K562 (cell line): Measurements from ENCODE around the gene MEX3C. TPM values are rescaled to one million over a fixed set of nuclear protein-coding genes. Genes with fewer than 3 reads are reported as not detected.

ENCODE experiments used
- ATAC-seq: fragments of 200-7000 bp; cut with Tn5 transposase; 3 replicates; pipeline ENCODE4 v1.9.1; 2020; ENCODE audit warnings: moderate library complexity
- BruUV-seq: library from RNA; stranded (reverse); fragments of 400-500 nt; replicated peaks from 2 replicates; lab custom pipeline; 2021; lab: Mats Ljungman, UMichigan
- CTCF ChIA-PET: fragments of 300-600 bp; formaldehyde crosslinking; extraction: SDS; loops from one replicate; lab custom pipeline; 2021; ENCODE audit warnings: low intra/inter-chr PET ratio; lab: Yijun Ruan, JAX
- POLR2A ChIA-PET: fragments of 300-600, 350-650 bp; sonication (Branson Sonifier 250); formaldehyde crosslinking; extraction: SDS; loops from one replicate; lab custom pipeline; 2021; ENCODE audit warnings: antibody characterized with exemption, inconsistent platforms; lab: Yijun Ruan, JAX
- DNase-seq, 4 experiments: peaks; one replicate each; pipeline versions ENCODE4 v3.0.0 to v3.0.0-alpha.2; 2011 to 2018; ENCODE audit warnings: low spot score in 3 of 4, mixed read lengths in 3 of 4; ENCODE audit errors: extremely low read depth in 1 of 4
- FAIRE-seq: peaks from 2 replicates; lab custom pipeline; 2011; peaks lifted over from hg19 to GRCh38; lab: Jason Lieb, UNC
- H2AFZ ChIP-seq: 2 replicates; pipeline ENCODE4 v1.6.0; 2011; ENCODE audit warnings: low read depth, low read length, control low read depth, inconsistent platforms
- H3K27ac ChIP-seq: fragments of 200-600 bp; 3 replicates; pipeline ENCODE4 v1.8.0; 2011; ENCODE audit warnings: low read depth, mild to moderate bottlenecking, control low read depth, inconsistent platforms, low read length, moderate library complexity, mixed read lengths; ENCODE audit errors: extremely low read depth
- H3K27me3 ChIP-seq, 2 experiments: fragments of 300-600 bp in 1 of 2; 2 replicates in 1 of 2; 3 replicates in 1 of 2; pipeline versions ENCODE4 v1.6.0 to v1.8.0; 2011; ENCODE audit warnings: inconsistent platforms in 2 of 2, low read length in 2 of 2, mild to moderate bottlenecking in 1 of 2, mixed read lengths in 1 of 2, moderate library complexity in 1 of 2; ENCODE audit not compliant: control insufficient read depth in 2 of 2, insufficient read depth in 2 of 2
- H3K36me3 ChIP-seq: fragments of 300-600 bp; 3 replicates; pipeline ENCODE4 v1.8.0; 2011; ENCODE audit warnings: mild to moderate bottlenecking, low read length, inconsistent platforms; ENCODE audit not compliant: control insufficient read depth, insufficient read depth
- H3K4me1 ChIP-seq, 2 experiments: fragments of 200-600 bp in 1 of 2; replicated peaks in 1 of 2; 2 replicates in 1 of 2; 3 replicates in 1 of 2; pipeline versions ENCODE4 v1.5.1 to v1.8.0; 2011; ENCODE audit warnings: inconsistent platforms in 2 of 2, low read length in 2 of 2, mild to moderate bottlenecking in 1 of 2, mixed read lengths in 1 of 2, moderate library complexity in 1 of 2; ENCODE audit not compliant: control insufficient read depth in 2 of 2, insufficient read depth in 2 of 2
- H3K4me2 ChIP-seq: 2 replicates; pipeline ENCODE4 v1.6.1; 2011; ENCODE audit warnings: low read length, control low read depth, inconsistent platforms, mixed read lengths; ENCODE audit not compliant: insufficient read depth
- H3K4me3 ChIP-seq: fragments of 200-600 bp; sonication (generic), shearing (Covaris generic); 2 replicates; pipeline ENCODE4 v1.5.1; 2016; ENCODE audit warnings: control low read depth, inconsistent platforms
- H3K79me2 ChIP-seq: fragments of 200-600 bp; 3 replicates; pipeline ENCODE4 v1.8.0; 2011; ENCODE audit warnings: low read length, inconsistent platforms; ENCODE audit not compliant: control insufficient read depth, insufficient read depth
- H3K9ac ChIP-seq, 2 experiments: 2 replicates each; pipeline versions ENCODE4 v1.6.0 to v1.6.1; 2011; ENCODE audit warnings: low read depth in 2 of 2, low read length in 2 of 2, control low read depth in 1 of 2, inconsistent platforms in 1 of 2, mild to moderate bottlenecking in 1 of 2, mixed read lengths in 1 of 2; ENCODE audit not compliant: insufficient read depth in 1 of 2
- H3K9me1 ChIP-seq: one replicate; pipeline ENCODE4 v1.6.0; 2011; ENCODE audit warnings: inconsistent platforms, mild to moderate bottlenecking, low read length, moderate library complexity; ENCODE audit not compliant: control insufficient read depth, insufficient read depth
- H3K9me3 ChIP-seq: replicated peaks from 2 replicates; pipeline ENCODE4 v1.5.1; 2011; ENCODE audit warnings: low read depth, low read length, inconsistent platforms; ENCODE audit not compliant: control insufficient read depth, insufficient read depth
- H4K20me1 ChIP-seq: replicated peaks from 2 replicates; pipeline ENCODE4 v1.6.1; 2011; ENCODE audit warnings: low read length, inconsistent platforms, mixed read lengths; ENCODE audit not compliant: control insufficient read depth, insufficient read depth
- ATF1 ChIP-seq, 2 experiments: fragments of 450-650 bp in 1 of 2; IDR thresholded peaks; 2 replicates each; pipeline ENCODE4 v1.6.1; 2016; ENCODE audit warnings: missing compliant biosample characterization in 1 of 2, missing genetic modification characterization in 1 of 2
- BCL6 ChIP-seq: fragments of 250-450 bp; sonication (Bioruptor Pico); IDR thresholded peaks from 2 replicates; pipeline ENCODE4 v1.4.0; 2020
- CC2D1A ChIP-seq: fragments of 450-650 bp; IDR thresholded peaks from 2 replicates; pipeline ENCODE4 v1.6.1; 2017; ENCODE audit warnings: mild to moderate bottlenecking
- DMBX1 ChIP-seq: fragments of 250-450 bp; sonication (Bioruptor Pico); IDR thresholded peaks from 2 replicates; pipeline ENCODE4 v1.8.0; 2022; ENCODE audit warnings: inconsistent platforms, mild to moderate bottlenecking, moderate library complexity, borderline replicate concordance
- FOXA3 ChIP-seq, 2 experiments: fragments of 450-650 bp in 1 of 2; sonication (generic) in 1 of 2; formaldehyde crosslinking; IDR thresholded peaks in 1 of 2; conservative IDR thresholded peaks in 1 of 2; 2 replicates each; pipeline versions ENCODE4 v1.4.0 to v1.8.0; 2020 to 2022; ENCODE audit warnings: mild to moderate bottlenecking in 2 of 2, missing genetic modification reagents in 1 of 2
- NFXL1 ChIP-seq: fragments of 450-650 bp; formaldehyde crosslinking; IDR thresholded peaks from 2 replicates; pipeline ENCODE4 v1.4.0; 2021; ENCODE audit warnings: mild to moderate bottlenecking
- PREB ChIP-seq: sonication (generic); formaldehyde crosslinking; IDR thresholded peaks from 2 replicates; pipeline ENCODE4 v1.8.1; 2023; ENCODE audit warnings: mild to moderate bottlenecking, missing genetic modification reagents
- RBBP5 ChIP-seq: fragments of 200-600 bp; sonication (generic); IDR thresholded peaks from 2 replicates; pipeline ENCODE4 v1.6.1; 2012; ENCODE audit warnings: borderline replicate concordance, mild to moderate bottlenecking, low read length, control low read depth, inconsistent platforms; ENCODE audit not compliant: insufficient read depth, poor library complexity, severe bottlenecking
- ZBTB34 ChIP-seq: fragments of 250-450 bp; sonication (Bioruptor Pico); IDR thresholded peaks from 2 replicates; pipeline ENCODE4 v1.8.0; 2021; ENCODE audit warnings: mild to moderate bottlenecking, moderate library complexity
- ZBTB8A ChIP-seq: fragments of 450-650 bp; IDR thresholded peaks from 2 replicates; pipeline ENCODE4 v1.6.1; 2018; ENCODE audit warnings: mild to moderate bottlenecking, moderate library complexity; ENCODE audit not compliant: partially characterized antibody
- ZNF589 ChIP-seq: fragments of 200-800 bp; sonication (Bioruptor generic); IDR thresholded peaks from 2 replicates; pipeline ENCODE4 v1.6.1; 2016; ENCODE audit warnings: low read depth, missing genetic modification characterization, missing compliant biosample characterization
- WGBS: fragments of 100-300 bp; shearing (Covaris generic); methylation state at CpG from one replicate; pipeline ENCODE4 v1.1.6; 2016; ENCODE audit warnings: low coverage, mixed read lengths; ENCODE audit not compliant: insufficient coverage; ENCODE audit errors: missing lambda C conversion rate; 5-methylcytosine and 5-hydroxymethylcytosine counted together
- in situ Hi-C: fragments of 300-500 bp; cut with MboI; formaldehyde crosslinking; loops from 4 replicates; pipeline ENCODE4 v1.15.0; 2018; ENCODE audit warnings: inconsistent platforms, mixed read lengths
- intact Hi-C: fragments of 100-400 bp; cut with micrococcal nuclease; formaldehyde crosslinking; loops from 2 replicates; pipeline ENCODE4 v1.14.2; 2022
- polyA plus RNA-seq, 8 experiments: library from polyadenylated mRNA; depleted of rRNA in 4 of 8; stranded (reverse) in 5 of 8; unstranded in 3 of 8; fragments of >200 nt; fragmentation: Nextera tagmentation in 2 of 8; fragmentation: Illumina TruSeq in 1 of 8; extraction: Ambion mirVana in 2 of 8; extraction: Trizol in 1 of 8; gene quantifications; 2 replicates each; pipeline versions ENCODE4 v1.2.1 to v1.2.3, GENCODE V29; 2011 to 2014; ENCODE audit warnings: inconsistent platforms in 1 of 8, missing spikeins in 1 of 8
- total RNA-seq, 7 experiments: library from RNA; depleted of rRNA in 6 of 7; stranded (reverse); fragments of >200 nt in 6 of 7; fragmentation: Illumina TruSeq in 2 of 7; extraction: Trizol in 2 of 7; gene quantifications; 2 replicates each; pipeline versions ENCODE4 v1.2.1 to v1.2.3, GENCODE V29; 2011 to 2021; ENCODE audit warnings: low replicate concordance in 1 of 7

MEX3C gene
- total and polyA plus RNA-seq, 9 of the 15 experiments (the other 6 are each of a cell fraction or from before 2014, with no cell fraction given), result 2.4 to 14.2 (median 10.6) TPM

DNA sequence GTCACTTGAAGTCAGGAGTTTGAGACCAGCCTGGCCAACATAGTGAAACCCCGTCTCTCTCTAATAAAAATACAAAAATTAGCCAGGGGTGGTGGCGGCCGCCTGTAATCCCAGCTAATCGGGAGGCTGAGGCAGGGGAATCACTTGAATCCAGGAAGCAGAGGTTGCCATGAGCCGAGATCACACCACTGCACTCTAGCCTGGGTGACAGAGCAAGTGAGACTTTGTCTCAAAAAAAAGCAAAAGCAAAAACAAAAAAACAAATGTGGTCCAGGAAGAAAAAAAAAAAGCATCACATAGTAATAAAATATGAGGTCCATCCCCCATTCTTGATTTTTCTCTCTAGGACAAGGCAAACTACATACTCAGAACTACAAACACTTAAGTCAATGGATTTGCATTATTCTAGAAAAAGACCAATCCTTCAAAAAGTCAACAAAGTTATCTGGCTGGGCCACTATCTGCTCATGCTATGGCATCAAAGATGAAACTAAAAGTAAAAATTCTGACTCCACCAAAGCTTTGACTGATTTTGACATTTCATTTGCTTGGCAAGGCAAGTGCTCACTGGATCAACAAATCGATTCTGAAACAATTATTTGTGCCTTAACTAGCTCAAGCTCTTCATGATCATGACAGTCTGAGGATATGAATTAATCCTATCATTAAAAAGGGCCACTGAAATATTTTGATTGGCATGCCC, 28.4 kb downstream of the MEX3C start:
- 10% methylated on average over 5 of the region's 6 CpGs for WGBS

DNA sequence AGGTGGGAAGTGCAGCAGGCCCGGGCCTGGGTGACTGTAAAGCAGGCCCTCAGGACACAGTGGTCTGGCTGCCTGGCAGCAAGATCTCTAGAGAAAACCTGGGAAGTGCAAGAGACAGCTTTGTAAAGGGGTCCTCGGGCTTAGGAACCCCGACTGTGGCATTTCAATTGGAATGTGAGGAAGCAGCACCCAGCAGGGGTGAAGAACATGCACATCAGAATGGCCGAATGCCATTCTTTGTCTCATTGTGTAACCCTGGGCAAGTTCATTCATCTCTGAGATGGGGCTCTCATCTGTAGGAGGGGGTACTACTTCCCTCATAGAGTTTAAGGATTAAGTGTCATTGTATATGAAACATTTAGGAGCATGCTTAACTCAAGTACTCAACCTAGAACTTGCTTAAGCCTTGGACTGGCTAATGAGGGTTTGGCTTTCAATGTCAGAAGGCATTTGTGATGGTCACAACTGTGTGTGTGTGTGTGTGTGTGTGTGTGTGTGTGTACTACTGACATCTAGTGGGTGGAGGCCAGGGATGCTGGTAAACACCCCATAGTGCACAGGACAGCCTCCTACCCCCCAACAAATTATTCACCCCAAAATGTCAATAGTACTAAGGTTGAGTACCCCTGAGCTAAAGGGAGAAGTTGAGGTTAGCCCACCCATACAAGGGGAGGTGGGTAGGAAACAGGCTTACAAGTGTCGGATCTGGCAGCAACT, 29.3 kb downstream of the MEX3C start:
- no peak overlapping the region for H2AFZ ChIP-seq
- no peak overlapping the region for H3K4me3 ChIP-seq
- no peak overlapping the region for H3K4me2 ChIP-seq
- H3K4me1 ChIP-seq, result no peaks in the 10 kb centered on the region; a peak in 1 of 5 replicates
- no peaks in the 10 kb centered on the region for H4K20me1 ChIP-seq
- no peaks in the 10 kb centered on the region for H3K9me1 ChIP-seq
- TF ChIP-seq BCL6 (CRISPR knock-in tag) (no peak), NFXL1 (CRISPR knock-in tag) (no peak), RBBP5 (no peak), ZBTB34 (CRISPR knock-in tag) (no peak), PREB (CRISPR knock-in tag) (no peak), ZNF589 (CRISPR knock-in tag) (no peak), ATF1 (CRISPR knock-in tag; IDR thresholded peaks at IDR 0.05) (no peak), ATF1 (tag; IDR thresholded peaks at IDR 0.05) (no peak), DMBX1 (CRISPR knock-in tag) (no peak), CC2D1A (no peak)
- no TSS peak for BruUV-seq
- DNase-seq (no peak), ATAC-seq (peak; percentile 55; the same call in 2 of the 3 replicates), FAIRE-seq (no peak)
- H3K27ac ChIP-seq, result no peak overlapping the region
- 12% methylated on average over 4 of the region's 5 CpGs for WGBS
- POLR2A ChIA-PET, result no interaction called here
- no peaks in the 10 kb centered on the region for H3K27me3 ChIP-seq
- in situ Hi-C loops (no loop called here), intact Hi-C loops (no loop called here)
- no peak overlapping the region for H3K9ac ChIP-seq
- H3K9me3 ChIP-seq, result no peaks in the 10 kb centered on the region
- H3K36me3 ChIP-seq, result no peaks in the 10 kb centered on the region
- CTCF ChIA-PET, result no interaction called here
- H3K79me2 ChIP-seq, result no peaks in the 10 kb centered on the region

More for the DNA sequence above, 28.4 kb downstream of the MEX3C start:
- Histone ChIP-seq H3K27me3 (no peaks in the 10 kb centered on the region), H3K4me3 (no peak overlapping the region), H3K9me1 (no peaks in the 10 kb centered on the region), H3K9ac (no peak overlapping the region), H4K20me1 (no peaks in the 10 kb centered on the region), H3K27ac (no peak overlapping the region), H3K9me3 (no peaks in the 10 kb centered on the region), H3K79me2 (no peaks in the 10 kb centered on the region), H3K4me2 (no peak overlapping the region), H2AFZ (no peak overlapping the region), H3K36me3 (no peaks in the 10 kb centered on the region), H3K4me1 (no peaks in the 10 kb centered on the region; a peak in 1 of 5 replicates)
- DNase-seq, result no peak
- no peak for FAIRE-seq
- in situ Hi-C loops (no loop called here), intact Hi-C loops (no loop called here)
- ChIA-PET POLR2A (no interaction called here), CTCF (no interaction called here)
- no TSS peak for BruUV-seq
- no peak for ATAC-seq
- peak in 1 of 2 experiments; percentile 29; a peak in 1 of 4 replicates for TF ChIP-seq FOXA3 (CRISPR knock-in tag; conservative IDR thresholded peaks at IDR 0.05 in 1 of 2, IDR thresholded peaks at IDR 0.05 in 1 of 2)
- no peak for TF ChIP-seq ZBTB8A
